SIG-M5 treated with dmso at 0.1 percent for 504 hours (cell line): ENCODE results near the gene FAM76A.
"Not testable (repeated sequence)": the region's sequence is repeated elsewhere in the genome, so short reads cannot be mapped to it uniquely, and the experiment has no call there.

Experiments
- DNase-seq: peaks from one replicate; lab custom pipeline; 2025; ENCODE audit not compliant: unreplicated experiment; lab: John Stamatoyannopoulos, UW

Gene FAM76A

GRCh38 chr1:27774654-27775053 is 48.9 kb downstream of the FAM76A start:
- DNase-seq: no peak

GRCh38 chr1:27775336-27775735 is 49.6 kb downstream of the FAM76A start:
- DNase-seq: not testable (repeated sequence)

DNA sequence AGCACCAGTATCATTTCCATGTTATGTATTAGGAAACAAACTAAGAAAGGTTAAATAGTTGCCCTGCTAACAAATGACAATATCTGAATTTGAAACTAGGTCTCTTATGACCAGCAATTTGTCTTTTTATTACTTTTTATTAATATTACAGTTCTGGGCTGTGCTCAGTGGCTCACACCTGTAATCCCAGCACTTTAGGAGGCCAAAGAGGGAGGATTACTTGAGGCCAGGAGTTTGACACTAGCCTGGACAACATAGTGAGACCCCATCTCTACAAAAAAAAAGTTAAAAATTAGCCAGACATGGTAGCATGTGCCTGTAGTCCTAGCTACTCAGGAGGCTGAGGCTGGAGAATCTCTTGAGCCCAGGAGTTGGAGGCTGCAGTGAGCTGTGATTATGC is 50.5 kb downstream of the FAM76A start:
- not testable (repeated sequence) for DNase-seq

DNA sequence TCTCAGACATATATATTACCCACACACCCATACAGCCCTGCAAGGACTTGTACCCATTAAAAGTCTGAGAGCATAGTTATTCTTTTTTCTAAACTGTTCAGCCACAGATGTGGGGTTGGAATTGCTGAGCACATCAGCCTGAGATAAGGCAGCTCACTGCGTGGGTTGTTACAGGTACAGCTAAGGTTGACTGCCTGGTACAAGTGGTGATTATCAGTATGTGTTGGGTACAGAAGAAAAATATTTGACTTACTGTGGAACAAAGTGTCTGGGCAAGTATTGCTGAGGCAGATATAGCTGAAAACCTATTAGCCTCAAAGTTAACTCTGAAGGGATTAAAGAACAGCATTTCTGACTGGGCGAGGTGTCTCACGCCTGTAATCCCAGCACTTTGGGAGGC is 52.3 kb downstream of the FAM76A start:
- no peak for DNase-seq

- DNase-seq: peak; percentile 29
Measured at GRCh38 chr1:27779122-27779521, 53.4 kb downstream of the FAM76A start.

GRCh38 chr1:27782950-27783349 is 57.2 kb downstream of the FAM76A start:
- DNase-seq: no peak

GRCh38 chr1:27784700-27785099 is 58.9 kb downstream of the FAM76A start:
- no peak for DNase-seq

- no peak for DNase-seq
Measured at GRCh38 chr1:27785781-27786455, 60.2 kb downstream of the FAM76A start.

DNA sequence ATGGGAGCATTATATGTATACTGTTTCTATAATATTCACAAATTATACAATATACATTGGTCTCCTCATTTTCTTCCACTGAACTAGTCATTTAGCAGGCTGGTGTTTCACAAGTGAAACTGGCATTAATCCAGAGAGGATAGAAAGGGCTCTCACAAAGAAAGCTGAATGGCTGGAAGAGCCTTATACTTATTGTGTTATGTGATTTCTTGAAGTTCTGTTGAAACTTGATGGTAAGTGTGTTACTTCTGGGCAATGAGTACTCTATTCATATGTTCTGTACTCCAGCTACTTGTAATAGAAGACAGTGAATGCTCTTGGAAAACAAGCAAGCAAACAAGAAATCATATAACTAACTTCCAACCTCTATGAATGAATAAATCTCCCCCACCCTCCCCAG is 62.1 kb downstream of the FAM76A start:
- DNase-seq: no peak

- DNase-seq: no peak
Measured at GRCh38 chr1:27789540-27790041, 63.8 kb downstream of the FAM76A start.

DNA sequence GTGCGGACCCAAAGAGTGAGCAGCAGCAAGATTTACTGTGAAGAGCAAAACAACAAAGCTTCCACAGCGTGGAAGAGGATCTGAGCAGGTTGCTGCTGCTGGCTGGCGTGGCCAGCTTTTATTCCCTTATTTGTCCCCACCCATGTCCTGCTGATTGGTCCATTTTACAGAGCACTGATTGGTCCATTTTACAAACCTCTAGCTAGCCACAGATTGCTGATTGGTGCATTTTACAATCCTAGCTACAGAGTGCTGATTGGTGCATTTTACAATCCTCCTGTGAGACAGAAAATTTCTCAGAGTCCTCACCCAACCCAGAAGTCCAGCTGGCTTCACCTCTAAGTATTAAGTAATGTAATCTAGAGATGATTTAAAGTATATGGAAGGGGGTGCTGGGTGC is 64.5 kb downstream of the FAM76A start:
- not testable (repeated sequence) for DNase-seq

- DNase-seq: no peak
Measured at GRCh38 chr1:27795601-27796000, 69.8 kb downstream of the FAM76A start.

- no peak for DNase-seq
Measured at GRCh38 chr1:27804791-27805190, 79.0 kb downstream of the FAM76A start.

GRCh38 chr1:27806758-27807157 is 81.0 kb downstream of the FAM76A start:
- no peak for DNase-seq

DNA sequence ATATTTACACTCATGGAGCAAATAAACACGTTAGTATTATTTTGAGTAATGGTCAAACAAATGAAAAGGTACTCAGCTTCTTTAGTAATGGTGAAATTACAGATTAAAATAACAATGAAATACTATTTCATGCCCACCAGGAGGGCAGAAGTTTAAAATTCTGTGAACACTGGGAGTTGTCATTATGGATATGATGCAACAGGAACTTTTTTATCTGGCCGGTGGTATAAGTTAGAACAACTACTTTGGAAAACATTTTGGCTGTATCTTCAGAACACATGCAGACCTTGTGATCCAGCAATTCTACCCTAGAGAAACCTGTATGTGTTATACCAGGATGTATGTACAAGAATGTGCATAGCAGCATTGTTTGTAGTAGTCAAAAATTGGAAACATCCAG is 81.6 kb downstream of the FAM76A start:
- DNase-seq: no peak

DNA sequence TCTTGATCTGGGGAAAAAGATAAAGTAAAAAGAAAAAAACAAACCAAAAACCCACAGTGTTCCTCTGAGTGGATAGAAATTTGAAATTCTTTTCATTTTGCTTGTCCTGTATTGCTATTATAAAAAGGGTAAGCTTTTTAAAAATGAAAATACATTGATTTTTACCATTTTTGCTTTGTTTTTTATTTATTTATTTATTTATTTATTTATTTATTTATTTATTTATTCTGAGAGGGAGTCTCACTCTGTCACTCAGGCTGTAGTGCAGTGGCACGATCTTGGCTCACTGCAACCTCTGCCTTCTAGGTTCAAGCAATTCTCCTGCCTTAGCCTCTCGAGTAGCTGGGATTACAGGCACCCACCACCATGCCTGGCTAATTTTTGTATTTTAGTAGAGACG is 82.4 kb downstream of the FAM76A start:
- DNase-seq: not testable (repeated sequence)

DNA sequence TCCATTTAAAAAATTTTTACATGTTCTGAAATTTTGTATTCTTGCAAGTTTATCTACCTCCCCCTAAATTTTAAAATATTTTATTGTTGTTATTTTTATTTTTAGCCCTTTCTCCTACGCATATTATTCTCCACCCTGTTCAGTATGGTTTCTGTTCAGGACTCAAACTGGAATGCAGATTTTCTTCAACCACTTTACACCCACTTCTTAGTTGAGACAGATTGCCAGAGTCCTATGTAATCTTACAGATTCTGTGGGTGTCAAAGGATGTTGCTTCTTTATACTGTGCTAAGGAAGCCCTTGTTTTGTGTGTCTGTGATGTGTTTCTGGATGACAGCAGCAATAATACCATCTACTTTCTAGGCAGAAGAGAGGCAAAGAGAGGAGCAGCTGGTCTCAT is 84.1 kb downstream of the FAM76A start:
- no peak for DNase-seq

GRCh38 chr1:27811741-27812500 is 86.2 kb downstream of the FAM76A start:
- DNase-seq: no peak
